GM23338 (cell line): ENCODE data around the gene EP300. TPM values are rescaled to one million over a fixed set of nuclear protein-coding genes. Genes with fewer than 3 reads are reported as not detected.

Experiments used
- ATAC-seq: fragments of 200-7000 bp; cut with Tn5 transposase; 3 replicates; pipeline ENCODE4 v1.9.1; 2020
- DNase-seq: peaks from one replicate; pipeline ENCODE4 v3.0.0-alpha.2; 2015; ENCODE audit warnings: low spot score
- H2AFZ ChIP-seq: fragments of 200-600 bp; sonication (generic); 2 replicates; pipeline ENCODE4 v1.8.0; 2016; ENCODE audit warnings: antibody characterized with exemption, mild to moderate bottlenecking, moderate library complexity
- H3F3A ChIP-seq: fragments of 200-600 bp; sonication (generic); replicated peaks from 2 replicates; pipeline ENCODE4 v1.8.0; 2017; ENCODE audit warnings: antibody characterized with exemption, mixed run types, low read depth
- H3K27ac ChIP-seq: fragments of 200-600 bp; sonication (generic); 2 replicates; pipeline ENCODE4 v1.6.1; 2016; ENCODE audit warnings: low read depth
- H3K27me3 ChIP-seq: fragments of 200-600 bp; sonication (generic); 2 replicates; pipeline ENCODE4 v1.8.0; 2016; ENCODE audit warnings: mild to moderate bottlenecking, mixed run types, moderate library complexity; ENCODE audit not compliant: insufficient read depth
- H3K36me3 ChIP-seq: fragments of 200-600 bp; sonication (generic); 2 replicates; pipeline ENCODE4 v1.8.0; 2016; ENCODE audit warnings: mild to moderate bottlenecking; ENCODE audit not compliant: insufficient read depth
- H3K4me1 ChIP-seq: fragments of 200-600 bp; sonication (generic); 2 replicates; pipeline ENCODE4 v1.8.0; 2016; ENCODE audit warnings: mild to moderate bottlenecking, moderate library complexity; ENCODE audit not compliant: insufficient read depth
- H3K4me2 ChIP-seq: fragments of 200-600 bp; sonication (generic); 2 replicates; pipeline ENCODE4 v1.7.1; 2017; ENCODE audit warnings: mixed run types
- H3K4me3 ChIP-seq: fragments of 200-600 bp; sonication (generic); 2 replicates; pipeline ENCODE4 v1.6.1; 2016; ENCODE audit warnings: mixed run types
- H3K79me2 ChIP-seq: fragments of 200-600 bp; sonication (generic); replicated peaks from 2 replicates; pipeline ENCODE4 v1.8.0; 2017; ENCODE audit warnings: mild to moderate bottlenecking; ENCODE audit not compliant: insufficient read depth
- H3K9me2 ChIP-seq: fragments of 200-600 bp; sonication (generic); 2 replicates; pipeline ENCODE4 v1.8.0; 2017; ENCODE audit not compliant: insufficient read depth
- H4K20me1 ChIP-seq: fragments of 200-600 bp; sonication (generic); replicated peaks from 2 replicates; pipeline ENCODE4 v1.8.0; 2017; ENCODE audit warnings: mild to moderate bottlenecking; ENCODE audit not compliant: insufficient read depth
- H3K27ac Mint-ChIP-seq: 2 replicates; pipeline ENCODE4 v1.8.0; 2020; ENCODE audit warnings: inconsistent platforms, mild to moderate bottlenecking, moderate library complexity, mixed read lengths
- H3K27me3 Mint-ChIP-seq: 3 replicates; pipeline ENCODE4 v1.8.0; 2022; ENCODE audit warnings: low read depth, mild to moderate bottlenecking, moderate library complexity, mixed read lengths, inconsistent platforms; ENCODE audit not compliant: insufficient read depth, poor library complexity
- H3K36me3 Mint-ChIP-seq: 3 replicates; pipeline ENCODE4 v1.8.0; 2021; ENCODE audit warnings: low read depth, mild to moderate bottlenecking, inconsistent platforms, moderate library complexity, mixed read lengths
- H3K4me1 Mint-ChIP-seq: 3 replicates; pipeline ENCODE4 v1.8.0; 2020; ENCODE audit warnings: mild to moderate bottlenecking, inconsistent platforms, mixed read lengths
- H3K4me3 Mint-ChIP-seq: 3 replicates; pipeline ENCODE4 v1.8.0; 2021; ENCODE audit warnings: moderate library complexity, mild to moderate bottlenecking, inconsistent platforms, mixed read lengths
- H3K9me3 Mint-ChIP-seq: 3 replicates; pipeline ENCODE4 v1.8.0; 2020; ENCODE audit warnings: moderate library complexity, mild to moderate bottlenecking, inconsistent platforms, mixed read lengths
- CREB1 ChIP-seq: fragments of 250-450 bp; sonication (Bioruptor Pico); IDR thresholded peaks from 2 replicates; pipeline ENCODE4 v1.5.0; 2020; ENCODE audit warnings: low read depth, mild to moderate bottlenecking, moderate library complexity
- ETS1 ChIP-seq: IDR thresholded peaks from 2 replicates; pipeline ENCODE4 v1.6.1; 2016; ENCODE audit warnings: antibody characterized with exemption
- EZH2 ChIP-seq: fragments of 200-600 bp; sonication (generic); IDR thresholded peaks from one replicate; pipeline ENCODE4 v1.8.0; 2017; ENCODE audit warnings: antibody characterized with exemption, mild to moderate bottlenecking, low read depth; ENCODE audit not compliant: unreplicated experiment
- EZH2phosphoT487 ChIP-seq: fragments of 200-600 bp; sonication (generic); IDR thresholded peaks from one replicate; pipeline ENCODE4 v1.8.1; 2018; ENCODE audit warnings: antibody characterized with exemption; ENCODE audit not compliant: unreplicated experiment
- JUNB ChIP-seq: IDR thresholded peaks from one replicate; pipeline ENCODE4 v1.6.1; 2016; ENCODE audit warnings: antibody characterized with exemption; ENCODE audit not compliant: unreplicated experiment
- NANOG ChIP-seq: IDR thresholded peaks from 2 replicates; pipeline ENCODE4 v1.6.1; 2016; ENCODE audit warnings: antibody characterized with exemption, borderline replicate concordance
- POLR2AphosphoS5 ChIP-seq: IDR thresholded peaks from 2 replicates; pipeline ENCODE4 v1.6.1; 2016; ENCODE audit warnings: antibody characterized with exemption, low read depth
- REST ChIP-seq: IDR thresholded peaks from one replicate; pipeline ENCODE4 v1.6.1; 2018; ENCODE audit warnings: antibody characterized with exemption; ENCODE audit not compliant: unreplicated experiment
- STAT1 ChIP-seq: IDR thresholded peaks from one replicate; pipeline ENCODE4 v1.6.1; 2016; ENCODE audit warnings: antibody characterized with exemption; ENCODE audit not compliant: unreplicated experiment
- ZNF114 ChIP-seq: fragments of 250-450 bp; sonication (Bioruptor Pico); IDR thresholded peaks from 2 replicates; pipeline ENCODE4 v1.5.0; 2020; ENCODE audit warnings: mild to moderate bottlenecking, moderate library complexity
- ZNF331 ChIP-seq: fragments of 250-450 bp; sonication (Bioruptor Pico); IDR thresholded peaks from 2 replicates; pipeline ENCODE4 v1.5.0; 2020; ENCODE audit warnings: low read depth, mild to moderate bottlenecking, moderate library complexity
- ZNF462 ChIP-seq: fragments of 250-450 bp; sonication (Bioruptor Pico); IDR thresholded peaks from 2 replicates; pipeline ENCODE4 v1.5.0; 2020; ENCODE audit warnings: mild to moderate bottlenecking, moderate library complexity
- polyA plus RNA-seq: library from polyadenylated mRNA; unstranded; fragments of >200 nt; fragmentation: Nextera tagmentation; extraction: Ambion mirVana; gene quantifications from 2 replicates; pipeline ENCODE4 v1.2.1, GENCODE V29; 2016
- total RNA-seq: library from RNA; depleted of rRNA; stranded (reverse); fragments of >200 nt; shearing (Covaris generic); gene quantifications from 2 replicates; pipeline ENCODE4 v1.2.3, GENCODE V29; 2014

The EP300 gene
- total and polyA plus RNA-seq, 2 experiments from 2014 or later, result 40.7 to 129 TPM

- TF ChIP-seq REST (no peak), POLR2AphosphoS5 (no peak), ZNF331 (CRISPR knock-in tag) (no peak), EZH2phosphoT487 (no peak)
Observed at GRCh38 chr22:41157083-41157482, 64.7 kb downstream of the EP300 start (continued).

DNA sequence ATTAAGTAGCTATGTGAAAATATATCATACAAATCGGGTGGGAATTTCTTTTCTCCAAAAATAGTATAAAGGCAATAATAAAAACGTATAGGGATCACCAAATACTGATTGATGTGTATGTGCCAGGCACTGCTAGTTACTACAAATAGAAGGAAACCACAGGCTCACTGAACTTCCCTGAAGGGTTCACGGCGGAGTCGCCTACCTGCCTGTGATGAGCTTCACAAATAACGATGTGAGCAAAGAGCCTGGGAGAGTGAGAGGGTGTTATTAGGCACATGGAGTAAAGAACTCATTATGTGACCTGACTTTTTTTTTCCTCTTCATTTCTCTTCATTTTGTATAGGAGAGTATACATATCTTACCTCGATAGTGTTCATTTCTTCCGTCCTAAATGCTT, 76.8 kb downstream of the EP300 start:
- Histone ChIP-seq H3K27me3 (no peaks in the 10 kb centered on the region), H3K9me2 (no peaks in the 10 kb centered on the region), H3K36me3 (peaks cover 87% of the 10 kb centered on the region), H2AFZ (no peak overlapping the region), H3F3A (peaks cover 32% of the 10 kb centered on the region), H3K4me3 (no peak overlapping the region), H3K4me2 (no peak overlapping the region), H3K4me1 (no peaks in the 10 kb centered on the region), H3K27ac (no peak overlapping the region), H3K79me2 (no peaks in the 10 kb centered on the region; the same call in 1 of the 2 replicates), H4K20me1 (peaks cover 5% of the 10 kb centered on the region; the same call in 1 of the 2 replicates)
- ATAC-seq (no peak), DNase-seq (no peak)
- no peak overlapping the region for H3K27ac Mint-ChIP-seq
- peaks cover 90% of the 10 kb centered on the region for H3K36me3 Mint-ChIP-seq
- no peaks in the 10 kb centered on the region for H3K9me3 Mint-ChIP-seq
- TF ChIP-seq CREB1 (CRISPR knock-in tag) (no peak), EZH2 (no peak), ZNF462 (CRISPR knock-in tag) (no peak), ZNF114 (CRISPR knock-in tag) (no peak), STAT1 (no peak), NANOG (no peak), JUNB (no peak), ETS1 (no peak), POLR2AphosphoS5 (no peak), EZH2phosphoT487 (no peak)
- peaks cover 8% of the 10 kb centered on the region for H3K27me3 Mint-ChIP-seq
- H3K4me1 Mint-ChIP-seq, result no peaks in the 10 kb centered on the region
- no peak overlapping the region for H3K4me3 Mint-ChIP-seq
